WTC11 (cell line): Measurements from ENCODE around the gene MRFAP1. TPM values are rescaled to one million over a fixed set of nuclear protein-coding genes. Genes with fewer than 3 reads are reported as not detected.

ENCODE experiments used
- ATAC-seq: fragments of 200-7000 bp; cut with Tn5 transposase; 2 replicates; pipeline ENCODE4 v1.10.0; 2021; ENCODE audit warnings: mild to moderate bottlenecking, moderate library complexity
- CTCF ChIA-PET: fragments of 300-600 bp; sonication (Branson Sonifier 250); formaldehyde crosslinking; loops from one replicate; lab custom pipeline; 2021; ENCODE audit warnings: antibody characterized with exemption; lab: Charles Lee
- POLR2A ChIA-PET: fragments of 350-600 bp; sonication (Branson Sonifier 250); formaldehyde crosslinking; loops from one replicate; lab custom pipeline; 2021; ENCODE audit warnings: antibody characterized with exemption; lab: Charles Lee
- DNase-seq: peaks from one replicate; pipeline ENCODE4 v3.0.0; 2021; ENCODE audit warnings: low spot score
- H3K27ac Mint-ChIP-seq: 2 replicates; pipeline ENCODE4 v1.8.0; 2021; ENCODE audit warnings: mixed read lengths
- H3K27me3 Mint-ChIP-seq: 2 replicates; pipeline ENCODE4 v1.8.0; 2021; ENCODE audit warnings: low read depth, mild to moderate bottlenecking, moderate library complexity, mixed read lengths
- H3K36me3 Mint-ChIP-seq: 2 replicates; pipeline ENCODE4 v1.8.0; 2021; ENCODE audit warnings: mixed read lengths
- H3K4me1 Mint-ChIP-seq: 2 replicates; pipeline ENCODE4 v1.8.0; 2022; ENCODE audit warnings: mixed read lengths
- H3K4me3 Mint-ChIP-seq: 2 replicates; pipeline ENCODE4 v1.8.0; 2021; ENCODE audit warnings: mild to moderate bottlenecking, moderate library complexity, mixed read lengths
- H3K9me3 Mint-ChIP-seq: 2 replicates; pipeline ENCODE4 v1.8.0; 2021; ENCODE audit warnings: mixed read lengths
- IRF1 ChIP-seq: sonication (generic); formaldehyde crosslinking; IDR thresholded peaks from 2 replicates; pipeline ENCODE4 v1.8.0; 2023; ENCODE audit warnings: missing genetic modification reagents
- JUN ChIP-seq: sonication (generic); formaldehyde crosslinking; IDR thresholded peaks from 2 replicates; pipeline ENCODE4 v1.8.0; 2023; ENCODE audit warnings: mild to moderate bottlenecking, missing genetic modification reagents
- NR2C2 ChIP-seq: sonication (generic); formaldehyde crosslinking; IDR thresholded peaks from 2 replicates; pipeline ENCODE4 v1.8.0; 2022; ENCODE audit warnings: mild to moderate bottlenecking, missing genetic modification reagents
- RELA ChIP-seq: sonication (generic); formaldehyde crosslinking; IDR thresholded peaks from 2 replicates; pipeline ENCODE4 v1.8.1; 2022; ENCODE audit warnings: missing genetic modification reagents, mild to moderate bottlenecking, borderline replicate concordance
- TEAD1 ChIP-seq: sonication (generic); formaldehyde crosslinking; IDR thresholded peaks from 2 replicates; pipeline ENCODE4 v1.8.0; 2022; ENCODE audit warnings: mild to moderate bottlenecking, missing genetic modification reagents
- total RNA-seq: library from RNA; stranded (reverse); gene quantifications from 3 replicates; pipeline ENCODE4 v1.2.3, GENCODE V29; 2021
- TF ChIP-seq, protein P1 (sequence below): sonication (generic); formaldehyde crosslinking; IDR thresholded peaks from 2 replicates; pipeline ENCODE4 v1.8.0; 2022; ENCODE audit warnings: missing genetic modification reagents
- TF ChIP-seq, protein P2 (sequence below): fragments of 250-450 bp; sonication (Bioruptor Pico); conservative IDR thresholded peaks from 2 replicates; pipeline ENCODE4 v1.9.0; 2021; ENCODE audit warnings: mild to moderate bottlenecking
- TF ChIP-seq, protein P3 (sequence below): sonication (generic); formaldehyde crosslinking; IDR thresholded peaks from 2 replicates; pipeline ENCODE4 v1.8.0; 2023; ENCODE audit warnings: missing genetic modification reagents, mild to moderate bottlenecking, borderline replicate concordance

MRFAP1 gene
- total RNA-seq, 1 experiment from 2014 or later: 319 TPM

- TF ChIP-seq, protein P1, sequence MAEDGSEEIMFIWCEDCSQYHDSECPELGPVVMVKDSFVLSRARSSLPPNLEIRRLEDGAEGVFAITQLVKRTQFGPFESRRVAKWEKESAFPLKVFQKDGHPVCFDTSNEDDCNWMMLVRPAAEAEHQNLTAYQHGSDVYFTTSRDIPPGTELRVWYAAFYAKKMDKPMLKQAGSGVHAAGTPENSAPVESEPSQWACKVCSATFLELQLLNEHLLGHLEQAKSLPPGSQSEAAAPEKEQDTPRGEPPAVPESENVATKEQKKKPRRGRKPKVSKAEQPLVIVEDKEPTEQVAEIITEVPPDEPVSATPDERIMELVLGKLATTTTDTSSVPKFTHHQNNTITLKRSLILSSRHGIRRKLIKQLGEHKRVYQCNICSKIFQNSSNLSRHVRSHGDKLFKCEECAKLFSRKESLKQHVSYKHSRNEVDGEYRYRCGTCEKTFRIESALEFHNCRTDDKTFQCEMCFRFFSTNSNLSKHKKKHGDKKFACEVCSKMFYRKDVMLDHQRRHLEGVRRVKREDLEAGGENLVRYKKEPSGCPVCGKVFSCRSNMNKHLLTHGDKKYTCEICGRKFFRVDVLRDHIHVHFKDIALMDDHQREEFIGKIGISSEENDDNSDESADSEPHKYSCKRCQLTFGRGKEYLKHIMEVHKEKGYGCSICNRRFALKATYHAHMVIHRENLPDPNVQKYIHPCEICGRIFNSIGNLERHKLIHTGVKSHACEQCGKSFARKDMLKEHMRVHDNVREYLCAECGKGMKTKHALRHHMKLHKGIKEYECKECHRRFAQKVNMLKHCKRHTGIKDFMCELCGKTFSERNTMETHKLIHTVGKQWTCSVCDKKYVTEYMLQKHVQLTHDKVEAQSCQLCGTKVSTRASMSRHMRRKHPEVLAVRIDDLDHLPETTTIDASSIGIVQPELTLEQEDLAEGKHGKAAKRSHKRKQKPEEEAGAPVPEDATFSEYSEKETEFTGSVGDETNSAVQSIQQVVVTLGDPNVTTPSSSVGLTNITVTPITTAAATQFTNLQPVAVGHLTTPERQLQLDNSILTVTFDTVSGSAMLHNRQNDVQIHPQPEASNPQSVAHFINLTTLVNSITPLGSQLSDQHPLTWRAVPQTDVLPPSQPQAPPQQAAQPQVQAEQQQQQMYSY (CRISPR knock-in tag): no peak
- TF ChIP-seq NR2C2 (CRISPR knock-in tag): no peak
- TF ChIP-seq TEAD1: no peak
These were observed 1.3 kb upstream of the MRFAP1 start (continued) for GRCh38 chr4:6639137-6639680.

DNA sequence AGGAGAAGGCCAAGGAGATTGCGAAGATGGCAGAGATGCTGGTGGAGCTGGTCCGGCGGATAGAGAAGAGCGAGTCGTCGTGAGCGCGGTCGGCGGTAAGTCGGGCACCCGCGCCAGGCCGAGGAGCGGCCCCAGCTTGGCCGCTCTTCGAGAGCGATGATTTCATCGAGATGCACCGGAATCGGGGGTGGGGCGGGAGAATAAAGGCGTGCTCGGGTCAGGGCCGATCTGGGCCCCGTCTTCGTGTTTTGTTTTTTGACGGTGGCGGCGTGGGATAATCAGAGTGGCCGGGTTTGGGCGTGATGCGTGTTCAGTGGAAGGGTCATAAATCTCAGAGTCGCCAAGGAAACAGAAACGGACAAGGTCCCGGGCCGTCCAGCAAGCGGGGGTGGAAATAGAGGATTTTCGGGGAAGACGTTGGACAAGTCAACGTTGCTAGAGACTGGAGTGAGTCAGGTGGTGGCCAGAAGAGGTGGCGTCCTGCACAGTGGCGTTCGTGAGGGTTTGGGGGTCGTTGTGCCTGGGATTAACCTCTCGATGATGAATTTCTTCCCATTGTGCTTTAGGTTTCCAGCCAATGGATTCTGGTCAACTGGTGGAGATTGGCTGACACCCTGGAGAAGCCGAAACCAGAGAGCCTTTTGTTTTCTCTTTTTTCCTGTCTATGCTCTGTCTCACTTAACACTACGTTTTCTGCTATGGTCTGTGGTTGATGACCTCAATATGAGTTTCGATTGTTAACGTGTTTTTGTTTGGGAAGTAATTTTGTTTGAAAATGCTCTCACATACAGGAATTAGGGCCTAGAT is 882 bp downstream of the MRFAP1 start:
- Mint-ChIP-seq H3K4me1 (peaks cover 22% of the 10 kb centered on the region), H3K27ac (peak overlapping the region; percentile 99), H3K27me3 (no peaks in the 10 kb centered on the region), H3K9me3 (no peaks in the 10 kb centered on the region), H3K36me3 (peaks cover 26% of the 10 kb centered on the region), H3K4me3 (peak overlapping the region; percentile 100)
- ATAC-seq (no peak), DNase-seq (no peak)
- ChIA-PET CTCF (interaction anchor here (0.6 to 1.6 kb wide), 5 partner anchors 23 to 309 kb away, joined by 4 to 7 read pairs (median 4); no protein-coding TSS in a partner anchor), POLR2A (no interaction called here)
- TF ChIP-seq, protein P1 (CRISPR knock-in tag): 0 out of 2 replicates have a peak, but pooled peaks have one; percentile 2
- TF ChIP-seq, protein P2, sequence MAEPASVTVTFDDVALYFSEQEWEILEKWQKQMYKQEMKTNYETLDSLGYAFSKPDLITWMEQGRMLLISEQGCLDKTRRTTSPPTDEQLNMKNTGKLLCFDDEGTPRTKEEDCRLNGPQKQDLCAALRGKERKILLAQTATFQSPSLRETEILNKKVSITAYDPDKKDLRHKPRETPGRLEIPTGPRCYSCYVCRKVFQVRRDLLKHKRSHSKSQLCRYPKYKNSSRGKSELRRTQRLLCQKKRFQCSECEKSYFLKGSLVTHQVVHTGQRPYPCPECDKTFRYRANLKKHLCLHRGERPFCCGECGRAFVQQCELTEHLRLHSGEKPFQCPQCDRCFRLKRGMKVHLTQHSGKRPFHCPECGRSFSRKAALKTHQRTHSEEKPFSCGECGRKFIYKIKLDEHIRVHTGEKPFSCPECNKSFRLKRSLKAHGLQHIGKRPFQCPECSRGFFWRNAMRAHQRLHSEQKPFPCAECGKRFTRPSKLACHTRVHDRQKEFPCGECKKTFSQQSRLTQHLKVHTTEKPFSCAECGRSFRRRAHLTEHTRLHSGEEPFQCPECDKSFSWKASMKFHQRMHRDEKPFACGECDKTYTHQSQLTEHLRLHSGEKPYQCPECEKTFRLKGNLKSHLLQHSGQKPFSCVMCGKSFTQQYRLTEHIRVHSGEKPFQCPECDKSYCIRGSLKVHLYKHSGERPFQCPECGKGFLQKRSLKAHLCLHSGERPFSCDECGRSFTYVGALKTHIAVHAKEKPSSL (CRISPR knock-in tag): no peak
- TF ChIP-seq RELA (CRISPR knock-in tag) (peak; percentile 67; the same call in 1 of the 2 replicates), IRF1 (CRISPR knock-in tag) (no peak), JUN (CRISPR knock-in tag) (peak; percentile 49; the same call in 1 of the 2 replicates)
- TF ChIP-seq, protein P3, sequence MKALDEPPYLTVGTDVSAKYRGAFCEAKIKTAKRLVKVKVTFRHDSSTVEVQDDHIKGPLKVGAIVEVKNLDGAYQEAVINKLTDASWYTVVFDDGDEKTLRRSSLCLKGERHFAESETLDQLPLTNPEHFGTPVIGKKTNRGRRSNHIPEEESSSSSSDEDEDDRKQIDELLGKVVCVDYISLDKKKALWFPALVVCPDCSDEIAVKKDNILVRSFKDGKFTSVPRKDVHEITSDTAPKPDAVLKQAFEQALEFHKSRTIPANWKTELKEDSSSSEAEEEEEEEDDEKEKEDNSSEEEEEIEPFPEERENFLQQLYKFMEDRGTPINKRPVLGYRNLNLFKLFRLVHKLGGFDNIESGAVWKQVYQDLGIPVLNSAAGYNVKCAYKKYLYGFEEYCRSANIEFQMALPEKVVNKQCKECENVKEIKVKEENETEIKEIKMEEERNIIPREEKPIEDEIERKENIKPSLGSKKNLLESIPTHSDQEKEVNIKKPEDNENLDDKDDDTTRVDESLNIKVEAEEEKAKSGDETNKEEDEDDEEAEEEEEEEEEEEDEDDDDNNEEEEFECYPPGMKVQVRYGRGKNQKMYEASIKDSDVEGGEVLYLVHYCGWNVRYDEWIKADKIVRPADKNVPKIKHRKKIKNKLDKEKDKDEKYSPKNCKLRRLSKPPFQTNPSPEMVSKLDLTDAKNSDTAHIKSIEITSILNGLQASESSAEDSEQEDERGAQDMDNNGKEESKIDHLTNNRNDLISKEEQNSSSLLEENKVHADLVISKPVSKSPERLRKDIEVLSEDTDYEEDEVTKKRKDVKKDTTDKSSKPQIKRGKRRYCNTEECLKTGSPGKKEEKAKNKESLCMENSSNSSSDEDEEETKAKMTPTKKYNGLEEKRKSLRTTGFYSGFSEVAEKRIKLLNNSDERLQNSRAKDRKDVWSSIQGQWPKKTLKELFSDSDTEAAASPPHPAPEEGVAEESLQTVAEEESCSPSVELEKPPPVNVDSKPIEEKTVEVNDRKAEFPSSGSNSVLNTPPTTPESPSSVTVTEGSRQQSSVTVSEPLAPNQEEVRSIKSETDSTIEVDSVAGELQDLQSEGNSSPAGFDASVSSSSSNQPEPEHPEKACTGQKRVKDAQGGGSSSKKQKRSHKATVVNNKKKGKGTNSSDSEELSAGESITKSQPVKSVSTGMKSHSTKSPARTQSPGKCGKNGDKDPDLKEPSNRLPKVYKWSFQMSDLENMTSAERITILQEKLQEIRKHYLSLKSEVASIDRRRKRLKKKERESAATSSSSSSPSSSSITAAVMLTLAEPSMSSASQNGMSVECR (CRISPR knock-in tag): 0 out of 2 replicates have a peak, but pooled peaks have one; percentile 68
